Right lobe of liver (tissue), 4 donors: ENCODE data around the gene TRNAU1AP.

ENCODE experiments used
- CTCF ChIP-seq, 4 donors: fragments of 200-600 bp in 3 of 4; fragments of 450-650 bp in 1 of 4; IDR thresholded peaks; one replicate each; pipeline versions ENCODE4 v1.5.1 to v1.8.0; 2016 to 2022; ENCODE audit warnings: antibody characterized with exemption in 4 of 4, mild to moderate bottlenecking in 2 of 4
- POLR2A ChIP-seq: fragments of 450-650 bp; IDR thresholded peaks from one replicate; pipeline ENCODE4 v1.6.1; 2017; ENCODE audit warnings: antibody characterized with exemption, mild to moderate bottlenecking
- donor health status: DM: no; HTN: no; CAD: no.
- donor health status: DM: no; HTN: no; CAD: no.
- donor health status: DM: no; HTN: yes; CAD: no.

- no peak for TF ChIP-seq POLR2A
- no peak for TF ChIP-seq CTCF (IDR thresholded peaks at IDR 0.05)
Measured at GRCh38 chr1:28516518-28516956, 36.3 kb upstream of the TRNAU1AP start.
